ENCODE measurements around the gene SETX.
"Not testable (repeated sequence)": the region's sequence is repeated elsewhere in the genome, so short reads cannot be mapped to it uniquely, and the experiment has no call there.

Gene SETX

GRCh38 chr9:132274861-132275260 is 79.9 kb downstream of the SETX start:
- no peak for TF ChIP-seq ZFP30 (CRISPR knock-in tag; IDR thresholded peaks at IDR 0.05)

GRCh38 chr9:132269704-132270516 is 84.9 kb downstream of the SETX start:
- not testable (repeated sequence) for ATAC-seq

More at GRCh38 chr9:132274861-132275260, 79.9 kb downstream of the SETX start:
- no peak for ATAC-seq

- ATAC-seq: peak; percentile 92
Measured at GRCh38 chr9:132268725-132269352, 85.9 kb downstream of the SETX start.

GRCh38 chr9:132267660-132268059 is 87.1 kb downstream of the SETX start:
- no peak for ATAC-seq
- TF ChIP-seq TSHZ2 (CRISPR knock-in tag; IDR thresholded peaks at IDR 0.05): no peak
- TF ChIP-seq SNAI2 (CRISPR knock-in tag; IDR thresholded peaks at IDR 0.05): no peak
- TF ChIP-seq TOX (CRISPR knock-in tag; IDR thresholded peaks at IDR 0.05; ENCODE audit: borderline replicate concordance): no peak
- no peak for TF ChIP-seq ZNF70 (CRISPR knock-in tag; IDR thresholded peaks at IDR 0.05)
- TF ChIP-seq BACH2 (CRISPR knock-in tag; IDR thresholded peaks at IDR 0.05; ENCODE audit: borderline replicate concordance): no peak
- TF ChIP-seq CSDC2 (CRISPR knock-in tag; IDR thresholded peaks at IDR 0.05): no peak
- no peak for TF ChIP-seq ZNF565 (CRISPR knock-in tag; conservative IDR thresholded peaks at IDR 0.05; ENCODE audit: low read depth)
- no peak for TF ChIP-seq CSRNP3 (CRISPR knock-in tag; IDR thresholded peaks at IDR 0.05)
- no peak for TF ChIP-seq POU6F1 (CRISPR knock-in tag; IDR thresholded peaks at IDR 0.05; ENCODE audit: borderline replicate concordance, low read depth)
- no peak for TF ChIP-seq ESRRG (CRISPR knock-in tag; IDR thresholded peaks at IDR 0.05)
- no peak for TF ChIP-seq TCF4 (CRISPR knock-in tag; IDR thresholded peaks at IDR 0.05; ENCODE audit: borderline replicate concordance)
- no peak for TF ChIP-seq PPARA (CRISPR knock-in tag; IDR thresholded peaks at IDR 0.05; ENCODE audit: borderline replicate concordance)
- TF ChIP-seq ARNTL (CRISPR knock-in tag; IDR thresholded peaks at IDR 0.05; ENCODE audit: borderline replicate concordance, low read depth): no peak
- TF ChIP-seq PATZ1 (CRISPR knock-in tag; IDR thresholded peaks at IDR 0.05; ENCODE audit: borderline replicate concordance): no peak
- TF ChIP-seq GLIS3 (CRISPR knock-in tag; IDR thresholded peaks at IDR 0.05): no peak
- TF ChIP-seq ZFP30 (CRISPR knock-in tag; IDR thresholded peaks at IDR 0.05): no peak
- no peak for TF ChIP-seq ISL1 (CRISPR knock-in tag; IDR thresholded peaks at IDR 0.05)
- TF ChIP-seq ZNF8 (CRISPR knock-in tag; IDR thresholded peaks at IDR 0.05): no peak

More at GRCh38 chr9:132268725-132269352, 85.9 kb downstream of the SETX start:
- no peak for TF ChIP-seq SNAI2 (CRISPR knock-in tag; IDR thresholded peaks at IDR 0.05)
- no peak for TF ChIP-seq ESRRG (CRISPR knock-in tag; IDR thresholded peaks at IDR 0.05)
- TF ChIP-seq PPARA (CRISPR knock-in tag; IDR thresholded peaks at IDR 0.05; ENCODE audit: borderline replicate concordance): no peak
- no peak for TF ChIP-seq ZNF8 (CRISPR knock-in tag; IDR thresholded peaks at IDR 0.05)
- no peak for TF ChIP-seq ARNTL (CRISPR knock-in tag; IDR thresholded peaks at IDR 0.05; ENCODE audit: borderline replicate concordance, low read depth)
